GM12878 (cell line): ENCODE data around the gene KATNA1. TPM values are rescaled to one million over a fixed set of nuclear protein-coding genes. Genes with fewer than 3 reads are reported as not detected.

Experiments used
- ATAC-seq: fragments of 200-7000 bp; cut with Tn5 transposase; 3 replicates; pipeline ENCODE4 v1.9.1; 2020; ENCODE audit warnings: mild to moderate bottlenecking, moderate library complexity
- BruUV-seq: library from RNA; stranded (reverse); fragments of 400-500 nt; replicated peaks from 2 replicates; lab custom pipeline; 2021; lab: Mats Ljungman, UMichigan
- CTCF ChIA-PET: fragments of 300-600 bp; sonication (Branson Sonifier 250); formaldehyde crosslinking; extraction: SDS; loops from one replicate; lab custom pipeline; 2021; ENCODE audit warnings: inconsistent platforms; lab: Yijun Ruan, JAX
- POLR2A ChIA-PET: fragments of 350-600 bp; formaldehyde crosslinking; extraction: SDS; loops from one replicate; lab custom pipeline; 2021; ENCODE audit warnings: inconsistent platforms; lab: Charles Lee
- RAD21 ChIA-PET: fragments of 300-600 bp; sonication (Branson Sonifier 250); formaldehyde crosslinking; loops from one replicate; lab custom pipeline; 2023; ENCODE audit warnings: antibody characterized with exemption; ENCODE audit not compliant: unreplicated experiment; lab: Charles Lee
- SMC1A ChIA-PET: fragments of 300-600 bp; sonication (Branson Sonifier 250); formaldehyde crosslinking; loops from one replicate; lab custom pipeline; 2023; ENCODE audit not compliant: unreplicated experiment, uncharacterized antibody; lab: Charles Lee
- DNase-seq: peaks from one replicate; pipeline ENCODE4 v3.0.0-alpha.2; 2011; ENCODE audit warnings: low read depth, low spot score
- FAIRE-seq: peaks from 3 replicates; lab custom pipeline; 2011; peaks lifted over from hg19 to GRCh38; lab: Jason Lieb, UNC
- H2AFZ ChIP-seq: 2 replicates; pipeline ENCODE4 v1.6.0; 2011; ENCODE audit warnings: low read depth, low read length, control low read depth; ENCODE audit not compliant: control insufficient read depth
- H3K27ac ChIP-seq: 2 replicates; pipeline ENCODE4 v1.5.1; 2011; ENCODE audit warnings: control low read depth; ENCODE audit not compliant: control insufficient read depth, insufficient read depth
- H3K27me3 ChIP-seq, 2 experiments: replicated peaks in 1 of 2; 2 replicates each; pipeline versions ENCODE4 v1.6.0 to v1.6.1; 2011; ENCODE audit warnings: low read length in 1 of 2; ENCODE audit not compliant: control insufficient read depth in 2 of 2, insufficient read depth in 2 of 2
- H3K36me3 ChIP-seq, 2 experiments: 2 replicates each; pipeline ENCODE4 v1.5.1; 2011; ENCODE audit warnings: low read length in 1 of 2; ENCODE audit not compliant: control insufficient read depth in 2 of 2, insufficient read depth in 2 of 2
- H3K4me1 ChIP-seq: 2 replicates; pipeline ENCODE4 v1.6.1; 2011; ENCODE audit warnings: mild to moderate bottlenecking, low read length, moderate library complexity, mixed read lengths; ENCODE audit not compliant: control insufficient read depth, insufficient read depth
- H3K4me2 ChIP-seq: 2 replicates; pipeline ENCODE4 v1.6.0; 2011; ENCODE audit warnings: control low read depth; ENCODE audit not compliant: control insufficient read depth, insufficient read depth
- H3K4me3 ChIP-seq: fragments of 200-600 bp; sonication (generic); 2 replicates; pipeline ENCODE4 v1.5.1; 2016
- H3K79me2 ChIP-seq: 2 replicates; pipeline ENCODE4 v1.6.0; 2011; ENCODE audit warnings: low read length; ENCODE audit not compliant: control insufficient read depth, insufficient read depth
- H3K9ac ChIP-seq: 2 replicates; pipeline ENCODE4 v1.8.0; 2011; ENCODE audit warnings: low read length, control low read depth, mixed read lengths; ENCODE audit not compliant: control insufficient read depth, insufficient read depth
- H3K9me3 ChIP-seq: replicated peaks from 3 replicates; pipeline ENCODE4 v1.5.1; 2011; ENCODE audit warnings: mild to moderate bottlenecking, low read length; ENCODE audit not compliant: control insufficient read depth, insufficient read depth
- H4K20me1 ChIP-seq: 2 replicates; pipeline ENCODE4 v1.6.0; 2011; ENCODE audit not compliant: control insufficient read depth, insufficient read depth
- E4F1 ChIP-seq: fragments of 450-650 bp; IDR thresholded peaks from 2 replicates; pipeline ENCODE4 v1.6.1; 2018; ENCODE audit warnings: borderline replicate concordance, mild to moderate bottlenecking; ENCODE audit not compliant: partially characterized antibody
- ESRRA ChIP-seq: IDR thresholded peaks from 2 replicates; pipeline ENCODE4 v1.6.1; 2012; ENCODE audit warnings: mild to moderate bottlenecking, low read length, improper control_type of control experiment
- GABPA ChIP-seq: IDR thresholded peaks from 2 replicates; pipeline ENCODE4 v1.6.1; 2014; ENCODE audit warnings: antibody characterized with exemption, low read depth, mild to moderate bottlenecking, inconsistent platforms
- JUNB ChIP-seq: IDR thresholded peaks from 2 replicates; pipeline ENCODE4 v1.6.1; 2016; ENCODE audit warnings: antibody characterized with exemption, mild to moderate bottlenecking
- PAX8 ChIP-seq: fragments of 450-650 bp; IDR thresholded peaks from 2 replicates; pipeline ENCODE4 v1.6.1; 2017; ENCODE audit warnings: mild to moderate bottlenecking, moderate library complexity
- PKNOX1 ChIP-seq: fragments of 450-650 bp; IDR thresholded peaks from 2 replicates; pipeline ENCODE4 v1.6.1; 2016; ENCODE audit warnings: mild to moderate bottlenecking
- SMAD1 ChIP-seq: fragments of 450-650 bp; IDR thresholded peaks from 2 replicates; pipeline ENCODE4 v1.6.1; 2018; ENCODE audit warnings: mild to moderate bottlenecking, low read depth; ENCODE audit not compliant: partially characterized antibody
- SUPT20H ChIP-seq: IDR thresholded peaks from 2 replicates; pipeline ENCODE4 v1.6.1; 2011; ENCODE audit warnings: low read depth, mild to moderate bottlenecking, low read length, moderate library complexity, borderline replicate concordance; ENCODE audit not compliant: control insufficient read depth
- TAF1 ChIP-seq: IDR thresholded peaks from 2 replicates; pipeline ENCODE4 v1.6.1; 2011; ENCODE audit warnings: mild to moderate bottlenecking, low read depth, low read length, borderline replicate concordance
- TCF7 ChIP-seq: IDR thresholded peaks from 2 replicates; pipeline ENCODE4 v1.6.1; 2014; ENCODE audit warnings: antibody characterized with exemption, borderline replicate concordance
- WGBS: methylation state at CpG from one replicate; pipeline ENCODE4 v1.1.6; 2016; ENCODE audit warnings: low lambda C conversion rate; ENCODE audit not compliant: insufficient replicate concordance, insufficient coverage; ENCODE audit errors: missing lambda C conversion rate; 5-methylcytosine and 5-hydroxymethylcytosine counted together
- in situ Hi-C: fragments of 300-500 bp; cut with MboI; formaldehyde crosslinking; loops from 9 replicates; pipeline ENCODE4 v1.14.3; 2018; ENCODE audit warnings: mixed read lengths
- intact Hi-C: fragments of 100-400 bp; cut with micrococcal nuclease; formaldehyde crosslinking; loops from one replicate; pipeline ENCODE4 v1.14.2; 2022; ENCODE audit not compliant: unreplicated experiment
- polyA plus RNA-seq, 11 experiments: library from polyadenylated mRNA; depleted of rRNA in 4 of 11; unstranded in 6 of 11; stranded (reverse) in 5 of 11; fragments of >200 nt; fragmentation: Nextera tagmentation in 4 of 11; fragmentation: Illumina TruSeq in 1 of 11; extraction: Ambion mirVana in 4 of 11; extraction: Trizol in 1 of 11; gene quantifications; 1 replicate in 1 of 11; 2 replicates in 10 of 11; pipeline versions ENCODE4 v1.2.1 to v1.2.3, GENCODE V29; 2011 to 2016; ENCODE audit warnings: inconsistent platforms in 2 of 11, missing spikeins in 2 of 11, low read depth in 1 of 11
- total RNA-seq, 4 experiments: library from RNA; depleted of rRNA in 3 of 4; stranded (reverse); fragments of >200 nt in 3 of 4; fragmentation: Illumina TruSeq in 1 of 4; extraction: Trizol in 1 of 4; gene quantifications; 2 replicates each; pipeline versions ENCODE4 v1.2.1 to v1.2.3, GENCODE V29; 2013 to 2021

Gene KATNA1
- total and polyA plus RNA-seq, 10 of the 15 experiments (the other 5 are each of a cell fraction or from before 2014, with no cell fraction given) = 15.4 to 35.3 (median 25.1) TPM

- peak; percentile 63; the same call in 1 of the 2 replicates for TF ChIP-seq TCF7
- TF ChIP-seq E4F1 = no peak
- 0 out of 2 replicates have a peak, but pooled peaks have one; percentile 21 for TF ChIP-seq JUNB
- TF ChIP-seq PKNOX1 = no peak
- no peak for TF ChIP-seq ESRRA
Observed at GRCh38 chr6:149651056-149651455, 2.5 kb upstream of the KATNA1 start (continued).

GRCh38 chr6:149646599-149646998 is 1.9 kb downstream of the KATNA1 start:
- no peak for TF ChIP-seq SUPT20H
- TF ChIP-seq GABPA = no peak
- no peak for TF ChIP-seq SMAD1
- no peak for TF ChIP-seq PAX8
- no peak for TF ChIP-seq TAF1
- Histone ChIP-seq H3K9me3 (no peaks in the 10 kb centered on the region; the same call in 2 of the 3 replicates), H3K27ac (no peak overlapping the region), H3K79me2 (peaks cover 53% of the 10 kb centered on the region), H3K4me3 (peak overlapping the region; percentile 75), H4K20me1 (no peaks in the 10 kb centered on the region), H2AFZ (no peak overlapping the region), H3K27me3 (no peaks in the 10 kb centered on the region), H3K4me1 (peaks cover 6% of the 10 kb centered on the region; the same call in 1 of the 2 replicates), H3K9ac (no peak overlapping the region; the same call in 1 of the 2 replicates), H3K36me3 (no peaks in the 10 kb centered on the region; a peak in 1 of 4 replicates), H3K4me2 (peak overlapping the region; percentile 88; the same call in 1 of the 2 replicates)
- no peak for ATAC-seq
- 100% methylated on average over 3 of the region's 3 CpGs for WGBS
- in situ Hi-C loops (no loop called here), intact Hi-C loops (no loop called here)
- FAIRE-seq = no peak
- ChIA-PET CTCF (interaction anchor here (1.5 kb wide), 1 partner anchor 14 kb away, joined by 6 read pairs; no protein-coding TSS in a partner anchor), POLR2A (interaction anchor here (0.6 to 0.7 kb wide), 4 partner anchors 11 to 175 kb away, joined by 4 to 8 read pairs (median 6); no protein-coding TSS in a partner anchor), SMC1A (interaction anchor here (1.4 kb wide), 1 partner anchor 17 kb away, joined by 3 read pairs; no protein-coding TSS in a partner anchor), RAD21 (interaction anchor here (1.3 to 1.7 kb wide), 2 partner anchors 72 to 80 kb away, joined by 6 to 8 read pairs; partner anchors contain the start of genes GINM1 and LATS1)
- BruUV-seq = no TSS peak
- DNase-seq = no peak
